ENCODE data around the gene SAP30L.
A peak's percentile ranks its signal among the peaks of the same experiment; 100 is the strongest.

Gene SAP30L

GRCh38 chr5:154445422-154446194 lies at the start of gene SAP30L:
Gene SAP30L, plus strand, starts transcription at chr5:154445997. Its CDS starts 608 bp downstream, at chr5:154446605.
- DNase-seq: peak; percentile 97

GRCh38 chr5:154396128-154396527 lies 49.7 kb upstream of the SAP30L start:
- no peak for DNase-seq

- no peak for DNase-seq
Observed at GRCh38 chr5:154397652-154398406, 48.0 kb upstream of the SAP30L start.

GRCh38 chr5:154400678-154401077 lies 45.1 kb upstream of the SAP30L start:
- DNase-seq: no peak

GRCh38 chr5:154401355-154401754 lies 44.4 kb upstream of the SAP30L start:
- DNase-seq: no peak

- no peak for DNase-seq
Observed at GRCh38 chr5:154401931-154402330, 43.9 kb upstream of the SAP30L start.

- DNase-seq: no peak
Observed at GRCh38 chr5:154402611-154403010, 43.2 kb upstream of the SAP30L start.

GRCh38 chr5:154403234-154403633 lies 42.6 kb upstream of the SAP30L start:
- DNase-seq: no peak

GRCh38 chr5:154403776-154404387 lies 41.9 kb upstream of the SAP30L start:
- no peak for DNase-seq

GRCh38 chr5:154405078-154405792 lies 40.6 kb upstream of the SAP30L start:
- DNase-seq: peak; percentile 76

- no peak for DNase-seq
Observed at GRCh38 chr5:154406231-154406630, 39.6 kb upstream of the SAP30L start.

- DNase-seq: no peak
Observed at GRCh38 chr5:154406826-154407225, 39.0 kb upstream of the SAP30L start.

GRCh38 chr5:154408811-154409210 lies 37.0 kb upstream of the SAP30L start:
- DNase-seq: no peak

- DNase-seq: no peak
Observed at GRCh38 chr5:154409230-154409840, 36.5 kb upstream of the SAP30L start.

- no peak for DNase-seq
Observed at GRCh38 chr5:154410008-154410407, 35.8 kb upstream of the SAP30L start.

- no peak for DNase-seq
Observed at GRCh38 chr5:154410786-154411185, 35.0 kb upstream of the SAP30L start.

GRCh38 chr5:154411338-154411737 lies 34.5 kb upstream of the SAP30L start:
- no peak for DNase-seq

GRCh38 chr5:154412316-154412715 lies 33.5 kb upstream of the SAP30L start:
- DNase-seq: no peak

GRCh38 chr5:154412925-154413324 lies 32.9 kb upstream of the SAP30L start:
- DNase-seq: no peak

- DNase-seq: no peak
Observed at GRCh38 chr5:154415114-154415513, 30.7 kb upstream of the SAP30L start.

- no peak for DNase-seq
Observed at GRCh38 chr5:154418344-154418820, 27.4 kb upstream of the SAP30L start.

- DNase-seq: no peak
Observed at GRCh38 chr5:154419236-154419635, 26.6 kb upstream of the SAP30L start.

- no peak for DNase-seq
Observed at GRCh38 chr5:154421868-154422267, 23.9 kb upstream of the SAP30L start.

Data from activated naive CD4-positive, alpha-beta T cell treated with anti-CD3 and anti-CD28 coated beads, Interleukin-2, amount 50 U/mL, for 16 hours (primary cell).